OCI-LY7 (cell line): ENCODE data around the gene LIPC. TPM values are rescaled to one million over a fixed set of nuclear protein-coding genes. Genes with fewer than 3 reads are reported as not detected.

Source experiments
- BruUV-seq: library from RNA; stranded (reverse); fragments of 400-500 nt; replicated peaks from 2 replicates; lab custom pipeline; 2021; lab: Mats Ljungman, UMichigan
- CTCF ChIA-PET: fragments of 300-600 bp; sonication (Branson Sonifier 250); formaldehyde crosslinking; loops from one replicate; lab custom pipeline; 2022; ENCODE audit warnings: antibody characterized with exemption; ENCODE audit not compliant: unreplicated experiment; lab: Charles Lee
- POLR2A ChIA-PET: fragments of 300-600 bp; sonication (Branson Sonifier 250); formaldehyde crosslinking; loops from one replicate; lab custom pipeline; 2022; ENCODE audit warnings: antibody characterized with exemption; lab: Charles Lee
- DNase-seq: peaks from one replicate; pipeline ENCODE4 v3.0.0-alpha.2; 2015; ENCODE audit warnings: low spot score
- H2AFZ ChIP-seq: fragments of 200-600 bp; sonication (generic), shearing (Covaris generic); 2 replicates; pipeline ENCODE4 v1.6.1; 2014; ENCODE audit warnings: mild to moderate bottlenecking, antibody characterized with exemption, low read length, moderate library complexity
- H3K27ac ChIP-seq: fragments of 200-600 bp; sonication (generic); 2 replicates; pipeline ENCODE4 v1.5.1; 2014; ENCODE audit warnings: mixed run types, low read depth, mild to moderate bottlenecking, moderate library complexity, low read length, inconsistent platforms; ENCODE audit not compliant: poor library complexity, severe bottlenecking
- H3K36me3 ChIP-seq: fragments of 200-600 bp; sonication (generic); 2 replicates; pipeline ENCODE4 v1.6.1; 2014; ENCODE audit warnings: mild to moderate bottlenecking, antibody characterized with exemption, low read length, moderate library complexity, mixed read lengths; ENCODE audit not compliant: insufficient read depth
- H3K4me1 ChIP-seq: fragments of 200-600 bp; sonication (generic); 2 replicates; pipeline ENCODE4 v1.5.1; 2014; ENCODE audit warnings: mild to moderate bottlenecking, low read length; ENCODE audit not compliant: insufficient read depth, poor library complexity, severe bottlenecking
- H3K4me2 ChIP-seq: fragments of 200-600 bp; sonication (generic); 2 replicates; pipeline ENCODE4 v1.6.1; 2014; ENCODE audit warnings: mild to moderate bottlenecking, low read length
- H3K4me3 ChIP-seq: fragments of 200-600 bp; sonication (generic); 2 replicates; pipeline ENCODE4 v1.5.1; 2014; ENCODE audit warnings: mild to moderate bottlenecking, low read depth, low read length; ENCODE audit not compliant: poor library complexity, severe bottlenecking
- H3K79me2 ChIP-seq: fragments of 200-600 bp; sonication (generic); 2 replicates; pipeline ENCODE4 v1.6.1; 2016; ENCODE audit warnings: low read depth, mild to moderate bottlenecking, low read length, moderate library complexity, mixed read lengths; ENCODE audit not compliant: insufficient read depth
- H3K9me2 ChIP-seq: fragments of 200-600 bp; sonication (generic); 2 replicates; pipeline ENCODE4 v1.6.1; 2016; ENCODE audit warnings: mild to moderate bottlenecking, low read length, mixed read lengths; ENCODE audit not compliant: insufficient read depth
- H3K9me3 ChIP-seq: fragments of 200-600 bp; sonication (generic); 2 replicates; pipeline ENCODE4 v1.6.1; 2014; ENCODE audit warnings: mild to moderate bottlenecking, mixed run types, low read length, mixed read lengths
- H4K20me1 ChIP-seq: fragments of 200-600 bp; sonication (generic); 2 replicates; pipeline ENCODE4 v1.6.1; 2014; ENCODE audit warnings: mild to moderate bottlenecking, antibody characterized with exemption, low read length, moderate library complexity, mixed read lengths; ENCODE audit not compliant: insufficient read depth
- CTCF ChIP-seq: fragments of 200-600 bp; sonication (generic); conservative IDR thresholded peaks from 2 replicates; pipeline ENCODE4 v1.5.1; 2014; ENCODE audit warnings: mild to moderate bottlenecking, antibody characterized with exemption, low read length, moderate library complexity, mixed read lengths
- EZH2phosphoT487 ChIP-seq: fragments of 200-600 bp; sonication (generic); IDR thresholded peaks from 2 replicates; pipeline ENCODE4 v1.6.1; 2018; ENCODE audit warnings: low read depth, borderline replicate concordance, mild to moderate bottlenecking, mixed run types, antibody characterized with exemption, low read length, moderate library complexity, mixed read lengths
- intact Hi-C: fragments of 100-400 bp; cut with micrococcal nuclease; formaldehyde crosslinking; loops from one replicate; pipeline ENCODE4 v1.10.0; 2022; ENCODE audit not compliant: unreplicated experiment
- total RNA-seq, 2 experiments: library from RNA; depleted of rRNA in 1 of 2; stranded (reverse); fragments of >200 nt in 1 of 2; shearing (Covaris generic) in 1 of 2; gene quantifications; 2 replicates each; pipeline ENCODE4 v1.2.3, GENCODE V29; 2014 to 2022

LIPC gene
- total RNA-seq, 2 experiments from 2014 or later, result 0.50 TPM; not detected in 1

- no peaks in the 10 kb centered on the region for H3K9me3 ChIP-seq
- H3K27ac ChIP-seq, result no peak overlapping the region
- no peak overlapping the region for H3K4me3 ChIP-seq
- TF ChIP-seq EZH2phosphoT487 (no peak), CTCF (no peak)
- intact Hi-C loops, result no loop called here
- POLR2A ChIA-PET, result interaction anchor here (0.7 kb wide), 1 partner anchor 177 kb away, joined by 3 read pairs; no protein-coding TSS in a partner anchor
- H2AFZ ChIP-seq, result no peak overlapping the region
- H3K4me1 ChIP-seq, result no peaks in the 10 kb centered on the region
- no peak for DNase-seq
- no peaks in the 10 kb centered on the region for H4K20me1 ChIP-seq
- H3K79me2 ChIP-seq, result no peaks in the 10 kb centered on the region
- H3K4me2 ChIP-seq, result no peak overlapping the region
- BruUV-seq, result no TSS peak
- no peaks in the 10 kb centered on the region for H3K36me3 ChIP-seq
- CTCF ChIA-PET, result no interaction called here
- no peaks in the 10 kb centered on the region for H3K9me2 ChIP-seq
Measured at GRCh38 chr15:58503139-58504027, 71.6 kb downstream of the LIPC start.

- BruUV-seq, result no TSS peak
- no peak for TF ChIP-seq EZH2phosphoT487
- TF ChIP-seq CTCF, result no peak
Measured at GRCh38 chr15:58504674-58505234, 73.0 kb downstream of the LIPC start.

GRCh38 chr15:58505581-58505980 is 73.8 kb downstream of the LIPC start:
- Histone ChIP-seq H3K4me2 (no peak overlapping the region), H2AFZ (no peak overlapping the region), H4K20me1 (no peaks in the 10 kb centered on the region), H3K9me3 (no peaks in the 10 kb centered on the region), H3K36me3 (no peaks in the 10 kb centered on the region), H3K27ac (no peak overlapping the region), H3K4me1 (no peaks in the 10 kb centered on the region), H3K4me3 (no peak overlapping the region), H3K9me2 (no peaks in the 10 kb centered on the region), H3K79me2 (no peaks in the 10 kb centered on the region)
- POLR2A ChIA-PET, result interaction anchor here (0.6 kb wide), 1 partner anchor 1108 kb away, joined by 3 read pairs; no protein-coding TSS in a partner anchor
- no peak for DNase-seq
- CTCF ChIA-PET, result no interaction called here
- intact Hi-C loops, result no loop called here
- no TSS peak for BruUV-seq
- no peak for TF ChIP-seq CTCF
- no peak for TF ChIP-seq EZH2phosphoT487

More at GRCh38 chr15:58504674-58505234, 73.0 kb downstream of the LIPC start:
- Histone ChIP-seq H3K27ac (no peak overlapping the region), H3K9me2 (no peaks in the 10 kb centered on the region), H3K4me1 (no peaks in the 10 kb centered on the region), H3K4me3 (no peak overlapping the region), H3K36me3 (no peaks in the 10 kb centered on the region), H3K9me3 (no peaks in the 10 kb centered on the region), H2AFZ (no peak overlapping the region), H3K4me2 (no peak overlapping the region), H3K79me2 (no peaks in the 10 kb centered on the region), H4K20me1 (no peaks in the 10 kb centered on the region)
- intact Hi-C loops, result no loop called here
- ChIA-PET CTCF (interaction anchor here (0.6 kb wide), 1 partner anchor 43 kb away, joined by 3 read pairs; no protein-coding TSS in a partner anchor), POLR2A (no interaction called here)
- DNase-seq, result no peak
